Liver (tissue), 3 donors: ENCODE data around the gene MYL6.

Experiments
- HNF4A ChIP-seq, 2 donors: conservative IDR thresholded peaks; 2 replicates each; pipeline ENCODE4 v1.6.1; 2016; ENCODE audit warnings: antibody characterized with exemption in 2 of 2, mild to moderate bottlenecking in 2 of 2
- JUND ChIP-seq, 2 donors: IDR thresholded peaks; 2 replicates each; pipeline ENCODE4 v1.6.1; 2016; ENCODE audit warnings: antibody characterized with exemption in 2 of 2
- RXRA ChIP-seq, 2 donors: IDR thresholded peaks; 2 replicates each; pipeline ENCODE4 v1.6.1; 2017 to 2018; ENCODE audit warnings: antibody characterized with exemption in 2 of 2, mild to moderate bottlenecking in 1 of 2
- SP1 ChIP-seq: IDR thresholded peaks from 2 replicates; pipeline ENCODE4 v1.6.1; 2018; ENCODE audit warnings: antibody characterized with exemption, mild to moderate bottlenecking
- TAF1 ChIP-seq: conservative IDR thresholded peaks from 2 replicates; pipeline ENCODE4 v1.6.1; 2016; ENCODE audit warnings: antibody characterized with exemption, mild to moderate bottlenecking
- TF ChIP-seq, protein P1 (sequence below): IDR thresholded peaks from 2 replicates; pipeline ENCODE4 v1.6.1; 2016; ENCODE audit warnings: antibody characterized with exemption
- TF ChIP-seq, protein P2 (sequence below): fragments of 150-350 bp; IDR thresholded peaks from 2 replicates; pipeline ENCODE4 v1.5.1; 2017; ENCODE audit warnings: improper control_type of control experiment, low read depth, low read length; ENCODE audit not compliant: missing input control
- TF ChIP-seq, protein P3 (sequence below): IDR thresholded peaks from 2 replicates; pipeline ENCODE4 v1.6.1; 2016; ENCODE audit warnings: antibody characterized with exemption, mild to moderate bottlenecking
- donor health status: healthy.
- donor health status: healthy.

DNA sequence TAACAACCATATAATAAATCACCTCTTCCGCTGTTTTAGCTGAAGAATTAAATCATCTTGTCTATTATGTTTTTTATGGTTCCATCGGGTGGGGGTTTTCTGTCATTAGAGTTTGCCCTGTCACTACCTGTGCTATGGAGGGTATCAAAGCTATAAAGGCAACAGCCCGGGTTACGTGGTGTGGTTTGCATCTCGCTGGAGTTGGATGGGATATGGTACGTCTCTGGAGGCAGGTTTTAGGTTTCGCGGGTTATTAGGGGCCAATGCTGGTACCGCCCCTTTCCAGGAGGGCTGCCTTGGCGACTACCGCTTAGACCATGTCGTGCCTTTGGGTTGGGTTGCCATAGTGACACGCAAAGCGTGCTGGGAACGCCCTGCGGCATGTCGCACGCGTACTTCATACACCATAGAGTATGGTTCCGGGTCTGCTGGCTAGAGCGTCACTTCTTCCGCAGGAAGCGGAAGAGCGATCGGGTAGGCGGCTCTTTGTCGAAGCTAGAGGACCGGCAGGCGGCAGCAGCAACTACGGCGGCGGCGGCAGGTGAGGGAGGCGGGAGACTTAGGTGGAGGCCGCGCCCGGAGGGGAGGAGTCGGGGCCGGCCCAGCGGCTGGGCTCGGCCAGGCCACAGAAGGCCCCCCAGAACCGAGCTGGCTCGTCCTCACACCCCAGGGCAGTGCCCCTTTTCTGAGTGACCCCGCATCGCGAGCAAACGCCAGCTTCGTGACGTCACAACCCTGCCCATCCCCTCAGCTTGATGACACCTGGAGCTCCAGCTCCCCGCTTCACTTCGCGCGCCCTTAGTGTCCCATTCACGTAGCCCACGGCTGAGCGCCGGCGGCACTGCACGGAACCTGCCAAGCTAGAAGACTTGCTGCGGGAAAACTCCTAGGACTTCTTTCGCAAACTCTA lies 40.1 kb upstream of the MYL6 start, which contains the start of gene ZC3H10:
- TF ChIP-seq, protein P1, sequence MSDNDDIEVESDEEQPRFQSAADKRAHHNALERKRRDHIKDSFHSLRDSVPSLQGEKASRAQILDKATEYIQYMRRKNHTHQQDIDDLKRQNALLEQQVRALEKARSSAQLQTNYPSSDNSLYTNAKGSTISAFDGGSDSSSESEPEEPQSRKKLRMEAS, result peak; percentile 97
- TF ChIP-seq, protein P2, sequence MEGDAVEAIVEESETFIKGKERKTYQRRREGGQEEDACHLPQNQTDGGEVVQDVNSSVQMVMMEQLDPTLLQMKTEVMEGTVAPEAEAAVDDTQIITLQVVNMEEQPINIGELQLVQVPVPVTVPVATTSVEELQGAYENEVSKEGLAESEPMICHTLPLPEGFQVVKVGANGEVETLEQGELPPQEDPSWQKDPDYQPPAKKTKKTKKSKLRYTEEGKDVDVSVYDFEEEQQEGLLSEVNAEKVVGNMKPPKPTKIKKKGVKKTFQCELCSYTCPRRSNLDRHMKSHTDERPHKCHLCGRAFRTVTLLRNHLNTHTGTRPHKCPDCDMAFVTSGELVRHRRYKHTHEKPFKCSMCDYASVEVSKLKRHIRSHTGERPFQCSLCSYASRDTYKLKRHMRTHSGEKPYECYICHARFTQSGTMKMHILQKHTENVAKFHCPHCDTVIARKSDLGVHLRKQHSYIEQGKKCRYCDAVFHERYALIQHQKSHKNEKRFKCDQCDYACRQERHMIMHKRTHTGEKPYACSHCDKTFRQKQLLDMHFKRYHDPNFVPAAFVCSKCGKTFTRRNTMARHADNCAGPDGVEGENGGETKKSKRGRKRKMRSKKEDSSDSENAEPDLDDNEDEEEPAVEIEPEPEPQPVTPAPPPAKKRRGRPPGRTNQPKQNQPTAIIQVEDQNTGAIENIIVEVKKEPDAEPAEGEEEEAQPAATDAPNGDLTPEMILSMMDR, result peak; percentile 34
- TF ChIP-seq SP1, result peak; percentile 79
- peak; percentile 18 for TF ChIP-seq TAF1
- peak; percentile 8 to 9 for TF ChIP-seq HNF4A (conservative IDR thresholded peaks at IDR 0.05)
- peak; percentile 41 to 69 for TF ChIP-seq JUND (IDR thresholded peaks at IDR 0.05)
- TF ChIP-seq, protein P3, sequence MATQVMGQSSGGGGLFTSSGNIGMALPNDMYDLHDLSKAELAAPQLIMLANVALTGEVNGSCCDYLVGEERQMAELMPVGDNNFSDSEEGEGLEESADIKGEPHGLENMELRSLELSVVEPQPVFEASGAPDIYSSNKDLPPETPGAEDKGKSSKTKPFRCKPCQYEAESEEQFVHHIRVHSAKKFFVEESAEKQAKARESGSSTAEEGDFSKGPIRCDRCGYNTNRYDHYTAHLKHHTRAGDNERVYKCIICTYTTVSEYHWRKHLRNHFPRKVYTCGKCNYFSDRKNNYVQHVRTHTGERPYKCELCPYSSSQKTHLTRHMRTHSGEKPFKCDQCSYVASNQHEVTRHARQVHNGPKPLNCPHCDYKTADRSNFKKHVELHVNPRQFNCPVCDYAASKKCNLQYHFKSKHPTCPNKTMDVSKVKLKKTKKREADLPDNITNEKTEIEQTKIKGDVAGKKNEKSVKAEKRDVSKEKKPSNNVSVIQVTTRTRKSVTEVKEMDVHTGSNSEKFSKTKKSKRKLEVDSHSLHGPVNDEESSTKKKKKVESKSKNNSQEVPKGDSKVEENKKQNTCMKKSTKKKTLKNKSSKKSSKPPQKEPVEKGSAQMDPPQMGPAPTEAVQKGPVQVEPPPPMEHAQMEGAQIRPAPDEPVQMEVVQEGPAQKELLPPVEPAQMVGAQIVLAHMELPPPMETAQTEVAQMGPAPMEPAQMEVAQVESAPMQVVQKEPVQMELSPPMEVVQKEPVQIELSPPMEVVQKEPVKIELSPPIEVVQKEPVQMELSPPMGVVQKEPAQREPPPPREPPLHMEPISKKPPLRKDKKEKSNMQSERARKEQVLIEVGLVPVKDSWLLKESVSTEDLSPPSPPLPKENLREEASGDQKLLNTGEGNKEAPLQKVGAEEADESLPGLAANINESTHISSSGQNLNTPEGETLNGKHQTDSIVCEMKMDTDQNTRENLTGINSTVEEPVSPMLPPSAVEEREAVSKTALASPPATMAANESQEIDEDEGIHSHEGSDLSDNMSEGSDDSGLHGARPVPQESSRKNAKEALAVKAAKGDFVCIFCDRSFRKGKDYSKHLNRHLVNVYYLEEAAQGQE, result peak; percentile 78
- peak; percentile 66 to 71 for TF ChIP-seq RXRA (IDR thresholded peaks at IDR 0.05)
